Karpas-422 (cell line): ENCODE results near the gene FUBP3. TPM values are rescaled to one million over a fixed set of nuclear protein-coding genes. Genes with fewer than 3 reads are reported as not detected.
A peak's percentile ranks its signal among the peaks of the same experiment; 100 is the strongest.

Source experiments
- DNase-seq: peaks from one replicate; pipeline ENCODE4 v3.0.0-alpha.2; 2015
- H2AFZ ChIP-seq: fragments of 200-600 bp; sonication (generic); 2 replicates; pipeline ENCODE4 v1.6.1; 2014; ENCODE audit warnings: antibody characterized with exemption, low read length, mixed read lengths
- H3K27ac ChIP-seq: fragments of 200-600 bp; sonication (generic); 2 replicates; pipeline ENCODE4 v1.5.1; 2014; ENCODE audit warnings: mild to moderate bottlenecking, low read length, moderate library complexity
- H3K27me3 ChIP-seq: fragments of 200-600 bp; sonication (generic); 2 replicates; pipeline ENCODE4 v1.6.1; 2014; ENCODE audit warnings: low read length, mixed read lengths
- H3K36me3 ChIP-seq: fragments of 200-600 bp; sonication (generic); 2 replicates; pipeline ENCODE4 v1.6.1; 2014; ENCODE audit warnings: low read length, mixed read lengths; ENCODE audit not compliant: insufficient read depth
- H3K4me1 ChIP-seq: fragments of 200-600 bp; sonication (generic); 2 replicates; pipeline ENCODE4 v1.6.1; 2014; ENCODE audit warnings: mild to moderate bottlenecking, low read length, mixed read lengths
- H3K4me2 ChIP-seq: fragments of 200-600 bp; sonication (generic); 2 replicates; pipeline ENCODE4 v1.6.1; 2014; ENCODE audit warnings: low read length, low read depth, mild to moderate bottlenecking; ENCODE audit not compliant: poor library complexity, severe bottlenecking
- H3K4me3 ChIP-seq: fragments of 200-600 bp; sonication (generic); 2 replicates; pipeline ENCODE4 v1.5.1; 2014; ENCODE audit warnings: mild to moderate bottlenecking, antibody characterized with exemption, low read length, mixed read lengths
- H3K79me2 ChIP-seq: fragments of 200-600 bp; sonication (generic); 2 replicates; pipeline ENCODE4 v1.6.1; 2014; ENCODE audit warnings: mild to moderate bottlenecking, low read length, mixed read lengths
- H3K9ac ChIP-seq: fragments of 200-600 bp; sonication (generic); 2 replicates; pipeline ENCODE4 v1.6.0; 2014; ENCODE audit warnings: low read length
- H3K9me2 ChIP-seq: fragments of 200-600 bp; sonication (generic), shearing (Covaris generic); replicated peaks from 2 replicates; pipeline ENCODE4 v1.6.0; 2014; ENCODE audit warnings: mild to moderate bottlenecking, low read length, moderate library complexity; ENCODE audit not compliant: insufficient read depth
- H3K9me3 ChIP-seq: fragments of 300-700, 200-600 bp; sonication (generic); 2 replicates; pipeline ENCODE4 v1.6.1; 2014; ENCODE audit warnings: low read length, mixed read lengths
- H4K20me1 ChIP-seq: fragments of 200-600 bp; sonication (generic); 2 replicates; pipeline ENCODE4 v1.6.1; 2014; ENCODE audit warnings: mild to moderate bottlenecking, antibody characterized with exemption, low read length, low read depth; ENCODE audit not compliant: insufficient read depth
- total RNA-seq: library from RNA; depleted of rRNA; stranded (reverse); fragments of >200 nt; shearing (Covaris generic); gene quantifications from 2 replicates; pipeline ENCODE4 v1.2.3, GENCODE V29; 2014; ENCODE audit warnings: low replicate concordance; rRNA removed

FUBP3 gene
- total RNA-seq, result 31.2 and 47.9 TPM in 2 replicates

- Histone ChIP-seq H3K4me2 (peak within 1 kb of the TSS; percentile 79), H3K27me3 (no peaks in the 10 kb centered on the region), H3K27ac (peak within 1 kb of the TSS; percentile 35; the same call in 1 of the 2 replicates), H3K4me3 (peak within 1 kb of the TSS; percentile 93), H3K9me2 (no peaks in the 10 kb centered on the region), H4K20me1 (peaks cover 31% of the 10 kb centered on the region), H3K9me3 (no peaks in the 10 kb centered on the region), H2AFZ (peak within 1 kb of the TSS; percentile 92; the same call in 1 of the 2 replicates), H3K36me3 (peaks cover 12% of the 10 kb centered on the region; the same call in 1 of the 2 replicates), H3K9ac (peak within 1 kb of the TSS; percentile 94), H3K4me1 (peaks cover 20% of the 10 kb centered on the region), H3K79me2 (peaks cover 47% of the 10 kb centered on the region)
- peak; percentile 98 for DNase-seq
These were observed at the start of gene FUBP3 for GRCh38 chr9:130578865-130579737. FUBP3 (plus strand) TSS chr9:130579577; CDS start chr9:130579681, 104 bp downstream.

- Histone ChIP-seq H3K27me3 (no peaks in the 10 kb centered on the region), H3K4me1 (no peaks in the 10 kb centered on the region), H4K20me1 (no peaks in the 10 kb centered on the region), H3K36me3 (no peaks in the 10 kb centered on the region), H3K27ac (no peak overlapping the region), H3K79me2 (no peaks in the 10 kb centered on the region), H2AFZ (no peak overlapping the region), H3K9ac (no peak overlapping the region), H3K4me2 (no peak overlapping the region), H3K9me3 (no peaks in the 10 kb centered on the region), H3K9me2 (no peaks in the 10 kb centered on the region), H3K4me3 (no peak overlapping the region)
- no peak for DNase-seq
These were observed 48.4 kb upstream of the FUBP3 start for GRCh38 chr9:130530938-130531337.

- no peaks in the 10 kb centered on the region for H3K4me1 ChIP-seq
- H3K36me3 ChIP-seq, result no peaks in the 10 kb centered on the region
- H3K27me3 ChIP-seq, result no peaks in the 10 kb centered on the region
- no peak overlapping the region for H3K27ac ChIP-seq
- no peak overlapping the region for H2AFZ ChIP-seq
- H3K9me3 ChIP-seq, result no peaks in the 10 kb centered on the region
- H3K4me2 ChIP-seq, result no peak overlapping the region
- no peaks in the 10 kb centered on the region for H3K79me2 ChIP-seq
- no peak overlapping the region for H3K4me3 ChIP-seq
- DNase-seq, result no peak
- H4K20me1 ChIP-seq, result no peaks in the 10 kb centered on the region
- no peaks in the 10 kb centered on the region for H3K9me2 ChIP-seq
- no peak overlapping the region for H3K9ac ChIP-seq
These were observed 47.7 kb upstream of the FUBP3 start for GRCh38 chr9:130531670-130532069.

GRCh38 chr9:130532426-130533080, 46.8 kb upstream of the FUBP3 start:
- DNase-seq, result no peak
- no peaks in the 10 kb centered on the region for H3K4me1 ChIP-seq
- no peaks in the 10 kb centered on the region for H3K27me3 ChIP-seq
- H3K9ac ChIP-seq, result no peak overlapping the region
- H4K20me1 ChIP-seq, result no peaks in the 10 kb centered on the region
- H2AFZ ChIP-seq, result no peak overlapping the region
- H3K4me3 ChIP-seq, result no peak overlapping the region
- H3K4me2 ChIP-seq, result no peak overlapping the region
- no peaks in the 10 kb centered on the region for H3K36me3 ChIP-seq
- no peaks in the 10 kb centered on the region for H3K79me2 ChIP-seq
- no peak overlapping the region for H3K27ac ChIP-seq
- no peaks in the 10 kb centered on the region for H3K9me2 ChIP-seq
- no peaks in the 10 kb centered on the region for H3K9me3 ChIP-seq

- no peak overlapping the region for H3K9ac ChIP-seq
- H3K36me3 ChIP-seq, result no peaks in the 10 kb centered on the region
- no peak overlapping the region for H3K27ac ChIP-seq
- H3K9me2 ChIP-seq, result no peaks in the 10 kb centered on the region
- H4K20me1 ChIP-seq, result no peaks in the 10 kb centered on the region
- H3K4me3 ChIP-seq, result no peak overlapping the region
- no peaks in the 10 kb centered on the region for H3K79me2 ChIP-seq
- H3K4me2 ChIP-seq, result no peak overlapping the region
- H3K9me3 ChIP-seq, result no peaks in the 10 kb centered on the region
- no peaks in the 10 kb centered on the region for H3K27me3 ChIP-seq
- no peak for DNase-seq
- H3K4me1 ChIP-seq, result no peaks in the 10 kb centered on the region
- no peak overlapping the region for H2AFZ ChIP-seq
These were observed 43.4 kb upstream of the FUBP3 start for GRCh38 chr9:130535818-130536521.

- H3K27me3 ChIP-seq, result no peaks in the 10 kb centered on the region
- DNase-seq, result no peak
These were observed 42.7 kb upstream of the FUBP3 start for GRCh38 chr9:130536701-130537107.

GRCh38 chr9:130537346-130538050, 41.9 kb upstream of the FUBP3 start:
- Histone ChIP-seq H3K4me2 (no peak overlapping the region), H3K36me3 (no peaks in the 10 kb centered on the region), H3K9me3 (no peaks in the 10 kb centered on the region), H2AFZ (no peak overlapping the region), H3K27me3 (no peaks in the 10 kb centered on the region), H4K20me1 (no peaks in the 10 kb centered on the region), H3K27ac (no peak overlapping the region), H3K79me2 (no peaks in the 10 kb centered on the region), H3K4me3 (no peak overlapping the region), H3K9ac (no peak overlapping the region), H3K4me1 (no peaks in the 10 kb centered on the region), H3K9me2 (no peaks in the 10 kb centered on the region)
- DNase-seq, result no peak

More at GRCh38 chr9:130536701-130537107, 42.7 kb upstream of the FUBP3 start:
- Histone ChIP-seq H3K79me2 (no peaks in the 10 kb centered on the region), H3K36me3 (no peaks in the 10 kb centered on the region), H3K9ac (no peak overlapping the region), H3K4me2 (no peak overlapping the region), H2AFZ (no peak overlapping the region), H3K27ac (no peak overlapping the region), H3K9me3 (no peaks in the 10 kb centered on the region), H3K9me2 (no peaks in the 10 kb centered on the region), H4K20me1 (no peaks in the 10 kb centered on the region), H3K4me1 (no peaks in the 10 kb centered on the region), H3K4me3 (no peak overlapping the region)
